Muscle of arm (tissue), 12 donors: Measurements from ENCODE around the gene KLC1. TPM values are rescaled to one million over a fixed set of nuclear protein-coding genes. Genes with fewer than 3 reads are reported as not detected.

Experiments used
- DNase-seq: peaks from one replicate; pipeline ENCODE4 v3.0.0-alpha.2; 2013
- polyA plus RNA-seq, 12 donors: library from polyadenylated mRNA; unstranded; fragments of 120-200 nt; gene quantifications; one replicate each; pipeline ENCODE4 v1.2.1, GENCODE V29; 2013; ENCODE audit not compliant: insufficient read length in 12 of 12

Gene KLC1
- polyA plus RNA-seq, 12 donors, result 80.0 to 131 (median 99.1) TPM; not detected in 1

GRCh38 chr14:103702497-103703432, 73.8 kb downstream of the KLC1 start:
- no peak for DNase-seq

GRCh38 chr14:103703433-103704385, 74.7 kb downstream of the KLC1 start:
- DNase-seq, result no peak

- DNase-seq, result no peak
These were observed 75.7 kb downstream of the KLC1 start for GRCh38 chr14:103704708-103705107.

GRCh38 chr14:103705118-103705503, 76.1 kb downstream of the KLC1 start:
- no peak for DNase-seq

- DNase-seq, result no peak
These were observed 76.7 kb downstream of the KLC1 start for GRCh38 chr14:103705504-103706284.

GRCh38 chr14:103706551-103707328, 77.7 kb downstream of the KLC1 start:
- no peak for DNase-seq

GRCh38 chr14:103707329-103708263, 78.6 kb downstream of the KLC1 start:
- no peak for DNase-seq

GRCh38 chr14:103708750-103709187, 79.8 kb downstream of the KLC1 start:
- DNase-seq, result no peak

GRCh38 chr14:103709814-103710213, 80.8 kb downstream of the KLC1 start:
- no peak for DNase-seq

GRCh38 chr14:103710771-103711377, 81.9 kb downstream of the KLC1 start:
- no peak for DNase-seq

- no peak for DNase-seq
These were observed 82.8 kb downstream of the KLC1 start for GRCh38 chr14:103711516-103712431.

- no peak for DNase-seq
These were observed 83.7 kb downstream of the KLC1 start for GRCh38 chr14:103712633-103713247.

- no peak for DNase-seq
These were observed 84.5 kb downstream of the KLC1 start for GRCh38 chr14:103713304-103714062.

- DNase-seq, result no peak
These were observed 85.2 kb downstream of the KLC1 start for GRCh38 chr14:103714063-103714724.

- DNase-seq, result peak; percentile 99
These were observed 86.3 kb downstream of the KLC1 start, which contains the start of the genes XRCC3 and ZFYVE21 for GRCh38 chr14:103715052-103716000. Gene XRCC3 (minus strand): TSS chr14:103715451. CDS start chr14:103711087, 4,364 bp downstream. Gene ZFYVE21 (plus strand): TSS chr14:103715810. CDS start chr14:103715842, 32 bp downstream.
